Measurements from ENCODE around the gene KCNG1.

DNA sequence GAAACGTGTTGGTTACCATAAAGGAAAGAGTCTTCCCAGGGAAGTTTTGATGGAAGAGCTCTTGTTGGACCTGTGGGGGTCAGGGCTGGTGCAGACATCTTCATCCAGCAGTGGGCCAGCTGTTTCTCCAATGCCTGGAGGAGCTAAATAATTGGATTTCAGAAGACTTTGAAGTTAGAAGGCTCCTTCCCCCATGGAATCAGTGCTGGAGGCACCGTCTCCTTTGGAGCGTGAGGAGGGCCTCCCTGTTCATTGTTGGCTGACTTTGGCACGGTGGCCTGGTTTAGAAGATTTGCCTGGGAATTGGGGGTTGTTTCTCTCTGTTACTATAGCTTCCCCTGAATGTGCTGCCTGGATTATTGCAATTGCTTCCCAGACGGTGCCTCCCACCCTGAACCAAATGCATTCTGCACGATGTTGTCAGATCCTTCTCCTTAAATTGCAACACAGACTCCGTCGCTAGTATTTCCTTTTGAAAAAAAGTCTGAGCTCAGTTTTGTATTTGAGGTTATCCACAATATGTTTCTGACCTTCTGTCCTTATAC is 27.7 kb upstream of the KCNG1 start:
- TF ChIP-seq GATA2 (IDR thresholded peaks at IDR 0.05; ENCODE audit: low read depth, low read length) (no peak), GATA3 (IDR thresholded peaks at IDR 0.05; ENCODE audit: low read depth, low read length) (no peak)
